NCI-H2227 (cell line): Measurements from ENCODE around the gene PANK3.
"Not testable (repeated sequence)": the region's sequence is repeated elsewhere in the genome, so short reads cannot be mapped to it uniquely, and the experiment has no call there.

Experiments
- DNase-seq: peaks from one replicate; lab custom pipeline; 2025; ENCODE audit not compliant: unreplicated experiment; lab: John Stamatoyannopoulos, UW

PANK3 gene

DNA sequence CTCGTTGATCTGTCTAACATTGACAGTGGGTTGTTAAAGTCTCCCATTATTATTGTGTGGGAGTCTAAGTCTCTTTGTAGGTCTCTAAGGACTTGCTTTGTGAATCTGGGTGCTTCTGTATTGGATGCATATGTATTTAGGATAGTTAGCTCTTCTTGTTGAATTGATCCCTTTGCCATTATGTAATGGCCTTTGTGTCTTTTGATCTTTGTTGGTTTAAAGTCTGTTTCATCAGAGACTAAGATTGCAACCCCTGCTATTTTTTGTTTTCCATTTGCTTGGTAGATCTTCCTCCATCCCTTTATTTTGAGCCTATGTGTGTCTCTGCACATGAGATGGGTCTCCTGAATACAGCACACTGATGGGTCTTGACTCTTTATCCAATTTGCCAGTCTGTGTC, 17.0 kb upstream of the PANK3 start:
- DNase-seq: not testable (repeated sequence)

DNA sequence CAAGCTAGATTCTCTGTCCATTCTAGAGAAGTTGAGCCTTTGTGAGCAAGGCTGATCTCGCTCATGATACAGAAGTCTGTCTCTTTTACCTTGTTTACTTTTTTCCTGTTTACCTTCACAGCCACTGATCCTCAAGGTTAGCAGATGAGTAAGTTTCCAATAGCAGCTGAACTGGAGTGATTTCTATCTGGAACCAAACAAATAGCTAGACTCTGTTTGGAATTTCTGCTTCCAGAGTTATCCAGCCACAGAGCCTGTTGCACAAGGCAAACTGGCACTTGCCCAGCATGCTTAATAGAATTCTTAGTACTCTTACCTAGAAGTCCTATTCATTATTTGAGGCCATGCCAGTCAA, 12.8 kb upstream of the PANK3 start:
- DNase-seq: no peak

DNA sequence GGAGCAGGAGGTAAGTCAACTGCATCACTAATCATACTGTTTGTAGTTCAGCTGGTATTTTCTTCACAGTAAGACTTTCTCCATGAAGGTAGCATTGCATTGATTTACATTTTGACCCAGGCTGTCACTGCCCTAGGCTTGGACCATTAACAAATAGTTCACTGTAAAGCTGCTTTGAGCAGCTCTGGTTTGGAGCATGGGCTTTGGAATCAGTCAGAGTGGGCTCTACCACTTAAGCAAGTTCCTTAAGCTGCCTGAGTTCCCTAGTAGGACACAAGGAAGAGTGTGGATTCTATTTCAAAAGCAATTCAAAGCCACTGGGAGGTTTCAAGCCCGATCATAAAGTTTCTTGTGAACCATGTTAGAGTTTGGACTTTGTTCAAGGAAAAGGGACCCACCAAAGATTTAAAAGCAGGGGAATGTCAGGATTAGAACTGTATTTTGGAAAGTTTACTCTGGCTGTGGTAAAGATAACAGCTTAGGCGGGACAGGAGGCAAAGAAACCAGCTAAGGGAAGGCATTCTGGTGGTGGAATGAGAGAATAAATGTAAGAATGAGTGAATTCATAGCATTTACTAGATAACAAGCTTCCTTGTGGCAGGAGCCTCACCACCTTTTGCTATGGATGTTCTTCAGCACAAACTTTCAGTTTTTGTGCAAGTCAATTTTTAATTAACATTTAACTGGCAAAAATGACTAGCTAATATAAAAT, 12.3 kb upstream of the PANK3 start:
- DNase-seq: no peak

DNA sequence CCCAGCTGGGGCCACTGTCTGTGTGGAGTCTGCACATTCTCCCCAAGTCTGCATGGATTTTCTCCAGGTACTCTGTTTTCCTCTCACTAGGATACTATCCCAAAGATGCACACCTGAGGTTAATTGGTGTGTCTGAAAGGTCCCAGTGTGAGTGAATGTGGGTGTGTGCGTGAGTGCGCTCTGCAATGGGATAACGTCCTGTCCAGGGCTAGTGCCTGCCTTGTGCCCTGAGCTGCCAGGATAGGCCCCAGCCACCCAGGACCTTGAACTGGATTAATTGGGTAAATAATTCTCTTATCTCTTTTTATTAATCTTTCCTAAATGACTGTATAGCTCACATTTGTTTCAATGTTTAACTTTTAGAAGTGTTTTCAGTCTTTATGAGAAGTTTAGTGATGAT, 11.5 kb upstream of the PANK3 start:
- DNase-seq: no peak

DNA sequence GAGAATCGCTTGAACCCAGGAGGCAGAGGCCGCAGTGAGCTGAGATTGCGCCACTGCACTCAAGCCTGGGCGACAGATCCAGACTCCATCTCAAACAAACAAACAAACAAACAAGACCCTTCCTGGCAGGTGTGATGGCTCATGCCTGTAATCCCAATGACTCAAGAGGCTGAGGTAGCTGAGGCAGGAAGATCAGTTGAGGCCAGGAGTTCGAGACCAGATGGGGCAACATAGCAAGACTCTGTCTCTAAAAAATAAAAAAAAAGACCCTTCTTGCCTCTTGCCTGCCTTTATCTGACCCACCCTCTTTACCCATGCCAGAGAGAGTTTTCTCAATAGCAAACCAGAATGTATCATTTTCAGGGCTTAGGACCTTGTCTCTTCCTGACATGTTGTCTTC, 8.8 kb upstream of the PANK3 start:
- DNase-seq: no peak

DNA sequence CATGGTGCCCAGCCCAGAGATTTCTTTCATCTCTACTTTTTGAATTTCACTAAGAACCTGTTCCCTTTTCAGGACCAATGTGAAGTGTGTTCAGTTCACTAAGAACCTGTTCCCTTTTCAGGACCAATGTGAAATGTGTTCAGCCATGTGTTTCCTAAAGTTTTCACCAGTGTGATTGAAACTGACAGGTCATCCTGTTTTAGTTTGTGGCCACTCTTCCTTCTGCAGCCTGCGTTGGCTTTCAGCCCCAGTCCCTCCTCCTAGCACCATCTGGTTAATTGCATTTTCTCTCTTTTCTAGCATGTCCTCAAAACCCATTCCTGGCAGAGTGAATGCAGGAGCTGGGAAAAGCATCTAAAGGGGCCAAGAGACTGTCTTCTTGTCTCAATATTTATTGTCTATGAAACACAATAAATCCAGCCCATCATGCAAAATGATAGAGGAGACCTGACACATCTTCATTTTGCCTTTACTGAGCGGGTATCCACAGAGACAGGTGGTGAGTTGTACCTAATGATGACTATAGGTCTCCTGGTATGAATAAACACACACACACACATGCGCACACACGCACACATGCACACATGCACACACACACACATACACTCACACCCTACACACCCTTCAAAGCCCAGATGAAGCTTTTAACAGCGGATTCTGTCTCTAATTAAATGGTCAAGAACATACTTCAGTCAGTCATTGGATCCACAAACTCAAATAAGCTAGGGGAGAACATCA, 6.1 kb upstream of the PANK3 start:
- peak; percentile 27 for DNase-seq

DNA sequence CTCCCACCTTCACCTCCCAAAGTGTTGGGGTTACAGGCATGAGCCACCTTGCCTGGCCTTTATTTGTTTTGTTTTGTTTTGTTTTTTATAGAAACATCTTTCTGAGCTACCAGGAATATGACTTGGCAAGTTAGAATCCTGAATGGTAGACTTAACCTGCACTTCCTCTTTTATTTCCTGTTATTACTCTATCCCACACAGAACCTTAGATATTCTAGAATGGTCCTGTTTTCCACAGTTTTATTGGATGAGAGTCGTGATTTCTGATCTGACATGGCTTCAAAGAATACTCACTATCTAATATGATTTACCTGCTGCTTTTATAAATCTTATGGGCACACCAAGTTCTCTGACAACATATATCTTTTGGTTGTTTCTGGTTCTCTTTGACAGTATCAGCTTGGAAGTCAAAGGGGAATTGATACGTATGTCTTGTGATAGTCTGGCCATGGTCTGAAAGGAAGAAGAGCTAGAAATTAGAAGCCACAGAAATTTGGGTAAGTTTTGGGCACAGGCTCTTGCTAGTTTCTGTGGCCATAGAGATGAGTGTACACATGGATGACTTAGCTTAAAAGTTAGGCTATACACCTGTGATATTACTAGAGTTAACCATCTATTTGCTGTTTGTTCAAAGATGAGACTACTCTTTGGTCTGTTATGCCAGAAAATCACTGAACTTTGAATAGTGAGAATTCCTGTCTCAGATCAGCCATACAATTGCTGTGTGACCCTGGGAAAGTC, 4.7 kb upstream of the PANK3 start:
- no peak for DNase-seq

DNA sequence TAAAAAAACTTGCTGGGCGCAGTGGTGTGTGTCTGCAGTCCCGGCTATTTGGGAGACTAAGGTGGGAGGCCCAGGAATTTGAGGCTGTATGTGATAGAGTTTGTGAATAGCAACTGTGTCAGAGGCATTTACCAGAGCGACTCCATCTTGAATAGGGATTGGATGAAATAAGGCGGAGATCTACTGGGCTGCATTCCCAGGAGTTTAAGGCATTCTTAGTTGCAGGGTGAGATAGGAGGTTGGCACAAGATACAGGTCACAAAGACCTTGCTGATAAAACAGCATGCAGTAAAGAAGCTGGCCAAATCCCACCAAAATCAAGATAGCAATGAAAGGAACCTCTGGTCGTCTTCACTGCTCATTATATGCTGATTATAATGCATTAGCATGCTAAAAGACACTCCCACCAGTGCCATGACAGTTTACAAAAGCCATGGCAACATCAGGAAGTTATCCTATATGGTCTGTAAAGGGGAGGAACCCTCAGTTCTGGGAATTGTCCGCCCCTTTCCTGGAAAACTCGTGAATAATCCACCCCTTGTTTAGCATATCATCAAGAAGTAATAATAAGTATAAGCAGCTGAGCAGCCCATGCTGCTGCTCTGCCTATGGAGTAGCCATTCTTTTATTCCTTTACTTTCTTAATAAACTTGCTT, 1.8 kb upstream of the PANK3 start:
- not testable (repeated sequence) for DNase-seq

DNA sequence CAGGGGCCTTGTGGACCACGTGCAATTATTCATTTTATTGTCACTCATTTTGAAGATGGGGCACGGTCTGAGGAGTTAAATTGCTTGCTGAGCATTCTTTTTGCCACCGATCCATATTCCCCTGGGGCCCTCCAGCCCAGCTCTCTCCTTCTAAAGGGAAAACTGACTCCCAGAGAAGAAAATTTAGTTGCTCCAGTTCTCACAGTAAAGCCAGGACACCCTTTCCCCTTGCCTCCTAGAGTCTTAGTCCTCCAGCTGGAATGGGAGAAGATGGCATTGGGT, 1.0 kb upstream of the PANK3 start:
- DNase-seq: no peak

DNA sequence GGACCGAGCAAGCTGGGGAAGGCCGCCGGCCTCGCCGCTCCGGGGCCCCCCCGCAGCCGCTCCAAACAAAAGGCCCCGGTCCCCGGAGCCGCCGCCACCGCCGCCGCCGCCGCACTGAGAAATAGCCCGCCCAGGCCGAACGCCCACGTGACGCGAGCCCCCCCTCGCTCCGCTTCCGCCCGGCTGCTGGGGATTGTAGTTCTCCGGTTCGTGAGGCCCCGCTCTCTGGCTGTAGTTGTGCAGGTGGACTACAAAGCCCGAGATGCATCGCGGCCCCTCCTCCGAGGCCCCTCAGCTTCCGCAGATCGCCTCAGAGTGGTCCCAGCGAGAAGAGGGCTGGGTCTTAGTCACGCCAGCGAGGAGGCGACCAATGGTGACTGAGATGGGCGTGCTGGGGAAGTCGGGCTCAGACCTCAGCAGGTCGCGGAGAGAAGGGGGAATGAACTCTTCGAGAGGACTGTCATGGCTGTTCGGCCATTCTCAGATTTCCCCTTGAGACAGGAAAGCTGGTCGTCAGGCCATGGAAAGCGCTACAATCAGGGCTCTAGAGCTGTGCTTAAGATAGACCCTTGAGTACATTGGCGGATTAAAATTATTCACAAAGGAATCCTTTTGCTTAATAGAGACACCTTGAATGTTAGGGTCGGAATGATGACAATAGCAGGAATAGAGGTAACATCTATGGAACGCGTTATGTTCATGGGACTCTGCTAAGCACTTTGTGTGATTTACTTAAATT, 489 bp upstream of the PANK3 start:
- DNase-seq: peak; percentile 97

DNA sequence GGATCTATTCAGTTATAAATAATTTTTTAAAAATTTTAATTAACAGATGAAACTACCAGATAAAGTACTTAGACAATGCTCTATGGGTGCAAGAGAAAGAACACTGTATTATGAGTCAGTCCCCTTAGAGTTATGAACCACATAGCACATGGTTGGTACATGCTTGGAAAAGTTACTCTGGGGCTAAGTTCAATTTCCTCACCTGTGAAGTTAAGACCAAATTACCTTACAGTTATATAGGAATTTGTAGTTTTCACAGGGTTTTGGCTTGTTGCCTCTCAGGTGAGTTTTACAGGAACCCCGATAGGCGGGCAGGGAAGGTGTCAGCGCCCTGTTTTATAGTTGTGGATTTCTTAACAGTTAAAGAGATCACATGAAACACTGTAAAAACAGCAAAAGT, 1.2 kb downstream of the PANK3 start:
- no peak for DNase-seq

DNA sequence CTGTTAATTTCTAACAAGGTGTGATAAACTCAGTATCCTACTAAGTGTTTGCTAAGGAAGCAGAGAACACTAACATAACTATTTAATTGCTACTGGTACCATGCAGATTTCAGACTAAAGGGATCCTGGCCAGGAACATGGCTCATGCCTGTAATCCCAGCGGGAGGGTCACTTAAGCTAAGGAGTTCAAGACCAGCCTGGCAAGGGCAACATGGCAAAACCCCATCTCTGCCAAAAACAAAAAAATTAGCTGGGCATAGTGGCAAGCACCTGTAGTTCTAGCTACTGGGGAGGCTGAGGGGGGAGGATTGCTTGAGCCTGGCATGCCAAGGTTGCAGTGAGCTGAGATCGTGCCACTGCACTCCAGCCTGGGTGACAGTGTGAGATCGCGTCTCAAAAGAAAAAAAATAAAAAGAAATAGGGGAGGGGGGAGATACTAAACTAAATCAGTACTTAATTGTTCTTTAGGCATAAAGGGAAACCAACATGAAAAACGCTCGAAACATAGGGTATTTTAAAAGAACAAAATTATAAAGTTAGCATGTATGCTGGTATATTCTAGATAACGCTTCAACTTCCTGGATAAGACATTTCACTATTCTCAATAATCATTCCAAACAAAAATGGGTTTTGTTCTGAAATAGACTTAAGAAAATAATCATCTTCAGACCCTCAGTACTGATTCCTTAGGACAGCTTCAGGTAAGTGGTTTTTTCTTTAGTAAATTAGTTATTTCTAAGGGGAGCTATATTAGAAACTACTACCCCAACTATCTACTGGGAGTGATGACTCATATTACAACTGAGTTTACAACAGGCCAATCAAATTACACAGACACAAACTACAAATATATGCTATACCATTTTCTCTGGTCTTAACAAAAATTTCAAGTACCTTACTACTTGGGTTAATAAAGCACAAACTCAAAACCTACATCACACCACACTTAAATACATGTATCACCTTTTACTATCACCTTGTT, 3.5 kb downstream of the PANK3 start:
- DNase-seq: no peak

DNA sequence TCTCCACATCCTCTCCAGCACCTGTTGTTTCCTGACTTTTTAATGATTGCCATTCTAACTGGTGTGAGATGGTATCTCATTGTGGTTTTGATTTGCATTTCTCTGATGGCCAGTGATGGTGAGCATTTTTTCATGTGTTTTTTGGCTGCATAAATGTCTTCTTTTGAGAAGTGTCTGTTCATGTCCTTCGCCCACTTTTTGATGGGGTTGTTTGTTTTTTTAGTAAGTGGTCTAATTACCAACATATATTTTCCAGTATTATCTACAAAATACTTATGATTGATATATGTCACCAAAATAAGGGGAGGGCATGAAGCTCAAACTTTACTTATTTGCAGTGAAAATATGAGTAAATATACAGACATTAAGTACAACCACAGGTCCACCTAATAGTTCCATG, 5.0 kb downstream of the PANK3 start:
- DNase-seq: not testable (repeated sequence)

DNA sequence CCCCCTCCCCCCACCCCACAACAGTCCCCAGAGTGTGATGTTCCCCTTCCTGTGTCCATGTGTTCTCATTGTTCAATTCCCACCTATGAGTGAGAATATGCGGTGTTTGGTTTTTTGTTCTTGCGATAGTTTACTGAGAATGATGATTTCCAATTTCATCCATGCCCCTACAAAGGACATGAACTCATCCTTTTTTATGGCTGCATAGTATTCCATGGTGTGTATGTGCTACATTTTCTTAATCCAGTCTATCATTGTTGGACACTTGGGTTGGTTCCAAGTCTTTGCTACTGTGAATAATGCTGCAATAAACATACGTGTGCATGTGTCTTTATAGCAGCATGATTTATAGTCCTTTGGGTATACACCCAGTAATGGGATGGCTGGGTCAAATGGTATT, 5.5 kb downstream of the PANK3 start:
- not testable (repeated sequence) for DNase-seq

DNA sequence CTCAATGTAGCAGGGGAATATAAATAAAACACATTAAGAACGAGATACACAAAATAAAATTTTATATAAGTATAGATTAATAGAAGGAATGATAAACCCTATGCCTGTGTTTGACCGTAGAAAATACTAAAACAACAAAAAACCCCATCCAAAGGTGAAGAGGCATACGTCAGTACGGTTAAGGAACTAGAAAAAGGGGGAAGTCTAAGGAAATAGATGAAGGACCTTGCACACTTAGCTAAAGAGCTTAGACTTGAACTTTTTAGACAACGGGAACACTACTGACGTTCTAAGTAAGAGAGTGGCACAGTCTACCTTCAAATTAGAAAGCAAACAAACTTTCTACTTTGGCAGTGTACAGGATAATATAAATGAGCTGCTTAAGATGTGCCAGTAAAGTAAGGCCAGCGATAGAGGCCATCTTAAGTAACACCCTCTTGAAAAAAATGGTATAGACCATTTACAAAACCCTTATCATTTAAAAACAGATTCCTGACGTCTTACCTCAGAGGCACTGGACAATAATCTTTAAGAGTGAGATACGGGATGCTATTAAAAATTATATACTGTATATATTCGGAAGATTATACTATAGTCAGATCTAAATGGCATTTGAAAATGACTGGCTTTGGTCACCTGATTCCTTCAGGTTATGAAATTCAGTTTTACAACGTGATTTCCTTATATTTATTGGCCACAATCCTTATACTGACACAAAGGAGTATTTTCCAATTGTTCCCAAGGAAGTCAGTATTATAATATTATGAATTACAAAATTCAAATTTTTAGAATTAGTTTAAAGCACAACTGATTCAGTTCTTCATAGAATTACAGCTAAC, 8.5 kb downstream of the PANK3 start:
- DNase-seq: no peak

DNA sequence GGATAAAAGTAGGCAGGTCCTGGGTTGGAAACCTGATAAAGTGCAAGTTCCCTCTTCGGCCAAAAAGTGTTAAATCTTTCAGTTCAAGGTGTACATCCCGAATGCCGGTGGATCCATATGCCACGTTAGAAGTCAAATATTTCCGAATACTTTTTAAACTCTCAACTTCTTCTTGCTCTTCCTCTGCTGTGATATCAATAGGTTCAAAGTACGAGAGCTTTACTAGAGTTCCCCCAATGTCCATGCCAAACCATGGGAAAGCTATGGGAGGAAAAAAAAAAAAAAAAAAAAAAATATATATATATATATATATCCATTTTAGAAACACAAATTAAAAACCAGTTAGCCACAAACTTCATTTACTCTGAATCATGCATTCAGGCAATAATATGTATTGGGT, 10.4 kb downstream of the PANK3 start:
- no peak for DNase-seq

DNA sequence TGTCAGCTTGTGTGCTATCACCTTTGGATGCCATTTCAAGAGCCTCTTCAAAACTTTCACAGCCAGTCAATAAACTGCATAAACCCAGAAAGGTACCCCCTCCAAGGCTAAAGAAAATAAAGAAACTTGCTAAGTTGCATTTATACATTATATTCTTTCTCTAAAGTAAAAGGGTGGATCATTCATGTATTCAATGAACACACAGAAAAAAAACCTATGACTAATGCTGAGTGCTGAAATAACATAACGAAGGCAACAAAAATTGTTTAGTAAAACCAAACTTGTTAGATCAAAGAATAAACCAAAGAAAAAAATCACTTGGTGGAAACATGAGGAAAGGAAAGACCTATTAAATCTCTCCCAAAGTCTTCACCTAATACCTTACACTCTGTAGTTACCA, 15.2 kb downstream of the PANK3 start:
- no peak for DNase-seq

DNA sequence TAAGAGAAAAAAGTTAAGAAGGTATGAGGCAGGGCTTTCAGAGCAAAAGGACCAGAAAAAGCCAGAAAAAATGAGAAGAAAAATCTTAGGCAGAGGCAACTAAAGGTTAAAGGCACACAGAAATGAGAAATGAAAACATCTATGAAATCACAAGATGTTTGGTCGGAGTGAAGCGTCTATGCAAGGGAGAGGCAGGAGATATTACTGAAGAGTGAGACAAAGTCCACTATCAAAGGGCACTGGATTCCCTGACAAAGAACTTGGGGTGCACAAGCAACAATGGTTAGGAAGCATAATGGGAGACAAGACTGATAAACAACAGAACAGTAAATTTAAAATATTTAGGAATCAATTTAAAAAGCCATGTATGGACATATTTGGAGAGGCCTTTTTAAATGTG, 16.9 kb downstream of the PANK3 start:
- no peak for DNase-seq

DNA sequence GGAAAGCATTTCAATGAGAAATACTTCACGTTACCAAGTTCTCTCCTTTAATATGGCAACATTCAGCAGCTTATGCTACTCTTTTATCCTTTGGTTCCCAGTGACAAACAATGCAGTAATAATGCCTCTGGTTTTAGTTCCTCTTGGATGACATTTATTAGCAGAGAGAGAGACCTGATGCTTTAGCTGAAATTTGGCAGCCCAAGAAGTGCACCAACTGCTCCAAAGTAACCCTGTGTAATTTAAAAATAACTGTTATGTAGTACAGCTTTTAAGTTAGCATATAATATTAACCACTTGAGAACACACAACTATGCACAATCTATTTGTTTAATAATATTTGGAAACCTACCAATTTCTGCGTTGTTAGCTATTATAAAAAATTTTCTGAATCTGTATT, 21.8 kb downstream of the PANK3 start:
- no peak for DNase-seq
